ENCODE data around the gene RIOK2. TPM values are rescaled to one million over a fixed set of nuclear protein-coding genes. Genes with fewer than 3 reads are reported as not detected.
A peak's percentile ranks its signal among the peaks of the same experiment; 100 is the strongest.

RIOK2 gene
- 15.7 TPM for polyA plus RNA-seq (2013, experiment 1 of 2)
- 20.3 TPM for polyA plus RNA-seq (2013, experiment 2 of 2)

- peak within 1 kb of the TSS; percentile 85 for H3K9ac ChIP-seq (ENCODE audit: low read depth, low read length)
- H3K4me3 ChIP-seq (ENCODE audit: low read length), result peak within 1 kb of the TSS; percentile 91
- WGBS, result under 1% methylated on average over 41 of the region's 44 CpGs
Measured at GRCh38 chr5:97183100-97183929, at the start of gene RIOK2. Gene RIOK2, minus strand, starts transcription at chr5:97183247. Its CDS starts 56 bp downstream, at chr5:97183191.

DNA sequence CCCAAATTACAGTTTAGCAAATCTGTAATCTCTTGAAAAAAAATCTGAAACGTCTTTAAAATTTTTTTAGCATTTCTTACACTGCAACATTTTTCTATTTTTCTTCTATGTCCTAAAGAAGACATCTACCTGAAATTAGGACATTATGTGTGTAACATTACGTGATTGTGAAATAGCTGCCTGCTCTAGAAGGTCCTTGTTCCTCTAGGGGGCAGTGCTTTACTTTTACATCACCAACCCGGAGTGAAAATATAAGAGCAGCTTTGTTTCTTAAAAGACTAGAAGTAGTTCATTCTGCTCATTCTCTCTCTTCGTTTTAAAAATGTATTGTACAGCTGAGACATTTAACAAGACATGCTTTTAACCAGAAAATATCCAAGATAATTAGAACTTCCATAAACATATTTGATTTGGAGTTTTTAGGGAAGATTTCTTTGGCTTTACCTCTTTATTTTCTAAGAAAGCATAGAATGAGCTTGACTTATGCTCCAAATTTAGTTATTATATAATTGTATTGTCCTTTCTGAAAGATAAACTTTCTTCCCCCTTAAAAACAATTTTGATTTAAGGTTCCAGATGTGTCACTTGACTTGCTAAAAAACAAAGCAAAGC is 48.1 kb upstream of the RIOK2 start:
- H3K4me3 ChIP-seq (ENCODE audit: low read length), result no peak overlapping the region
- H3K9ac ChIP-seq (ENCODE audit: low read depth, low read length), result no peak overlapping the region
- no peak overlapping the region for H3K27ac ChIP-seq (ENCODE audit: low read depth, low read length)
- H3K27me3 ChIP-seq (ENCODE audit: insufficient read depth, low read length), result no peaks in the 10 kb centered on the region
- H3K9me3 ChIP-seq (ENCODE audit: insufficient read depth, low read depth, low read length), result no peaks in the 10 kb centered on the region
- no peaks in the 10 kb centered on the region for H3K4me1 ChIP-seq (ENCODE audit: insufficient read depth, low read length)
- no peaks in the 10 kb centered on the region for H3K36me3 ChIP-seq (ENCODE audit: insufficient read depth, low read length)
- 10% methylated on average over 2 of the region's 4 CpGs for WGBS

More at GRCh38 chr5:97183100-97183929, at the start of gene RIOK2:
- peaks cover 8% of the 10 kb centered on the region for H3K27me3 ChIP-seq (ENCODE audit: insufficient read depth, low read length)
- H3K4me1 ChIP-seq (ENCODE audit: insufficient read depth, low read length), result no peaks in the 10 kb centered on the region; the same call in 1 of the 2 replicates
- H3K27ac ChIP-seq (ENCODE audit: low read depth, low read length), result peak within 1 kb of the TSS; percentile 78
- H3K36me3 ChIP-seq (ENCODE audit: insufficient read depth, low read length), result peaks cover 18% of the 10 kb centered on the region
- H3K9me3 ChIP-seq (ENCODE audit: insufficient read depth, low read depth, low read length), result peaks cover 5% of the 10 kb centered on the region; the same call in 1 of the 2 replicates

DNA sequence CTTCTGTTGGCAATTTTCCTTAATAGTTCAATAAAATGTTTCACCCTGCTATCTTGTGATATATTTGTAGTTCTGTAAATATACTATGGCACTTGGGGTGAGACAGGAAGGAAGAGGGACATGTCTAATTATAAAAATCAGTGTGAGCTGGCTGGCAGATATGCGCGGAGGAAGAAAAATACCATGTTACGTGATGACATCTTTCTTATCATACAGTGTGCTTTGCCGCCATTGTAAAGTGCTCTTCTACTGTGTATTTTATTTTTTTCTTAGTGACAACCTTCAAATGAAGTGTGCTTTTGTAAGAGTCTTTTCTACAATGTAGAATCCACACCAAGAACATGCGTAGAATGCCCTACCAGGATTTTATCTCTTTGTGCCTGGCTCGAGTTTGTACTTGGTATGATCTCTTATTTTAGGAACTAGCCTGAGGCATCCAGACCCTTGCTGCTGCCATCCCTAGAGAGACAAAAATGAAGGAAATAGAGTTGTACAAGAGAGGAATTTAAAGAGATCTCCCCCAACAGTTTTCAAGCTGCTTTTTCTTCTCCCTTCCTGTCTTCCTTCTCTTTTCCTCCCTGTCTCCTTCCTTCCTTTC is 46.7 kb upstream of the RIOK2 start:
- Histone ChIP-seq H3K9ac (ENCODE audit: low read depth, low read length) (no peak overlapping the region), H3K4me3 (ENCODE audit: low read length) (no peak overlapping the region), H3K4me1 (ENCODE audit: insufficient read depth, low read length) (no peaks in the 10 kb centered on the region), H3K9me3 (ENCODE audit: insufficient read depth, low read depth, low read length) (no peaks in the 10 kb centered on the region), H3K27ac (ENCODE audit: low read depth, low read length) (no peak overlapping the region), H3K36me3 (ENCODE audit: insufficient read depth, low read length) (no peaks in the 10 kb centered on the region), H3K27me3 (ENCODE audit: insufficient read depth, low read length) (no peaks in the 10 kb centered on the region)
- WGBS, result 94% methylated on average over 6 of the region's 6 CpGs

DNA sequence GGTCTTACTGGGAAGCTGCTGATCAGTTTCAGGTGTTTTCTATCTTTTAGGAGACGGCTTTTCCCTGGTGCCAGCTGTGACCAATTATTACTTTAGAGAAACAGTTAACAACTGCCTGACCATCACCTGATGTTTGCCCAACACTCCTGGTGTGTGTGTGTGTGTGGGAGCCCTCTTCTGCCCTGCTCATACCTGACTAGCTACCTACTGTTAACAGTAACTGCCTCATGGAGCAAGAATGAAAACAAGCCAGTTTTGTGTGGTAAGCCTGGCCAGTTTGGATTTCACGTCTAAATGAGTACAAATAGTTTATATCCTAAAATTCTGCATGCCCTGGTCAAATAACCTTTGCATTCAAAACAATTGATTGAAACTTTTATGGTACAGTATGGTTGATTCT is 46.1 kb upstream of the RIOK2 start:
- Histone ChIP-seq H3K36me3 (ENCODE audit: insufficient read depth, low read length) (no peaks in the 10 kb centered on the region), H3K9ac (ENCODE audit: low read depth, low read length) (no peak overlapping the region), H3K4me1 (ENCODE audit: insufficient read depth, low read length) (no peaks in the 10 kb centered on the region), H3K4me3 (ENCODE audit: low read length) (no peak overlapping the region), H3K27ac (ENCODE audit: low read depth, low read length) (no peak overlapping the region), H3K27me3 (ENCODE audit: insufficient read depth, low read length) (no peaks in the 10 kb centered on the region), H3K9me3 (ENCODE audit: insufficient read depth, low read depth, low read length) (no peaks in the 10 kb centered on the region)
- 100% methylated on average over 2 of the region's 2 CpGs for WGBS

DNA sequence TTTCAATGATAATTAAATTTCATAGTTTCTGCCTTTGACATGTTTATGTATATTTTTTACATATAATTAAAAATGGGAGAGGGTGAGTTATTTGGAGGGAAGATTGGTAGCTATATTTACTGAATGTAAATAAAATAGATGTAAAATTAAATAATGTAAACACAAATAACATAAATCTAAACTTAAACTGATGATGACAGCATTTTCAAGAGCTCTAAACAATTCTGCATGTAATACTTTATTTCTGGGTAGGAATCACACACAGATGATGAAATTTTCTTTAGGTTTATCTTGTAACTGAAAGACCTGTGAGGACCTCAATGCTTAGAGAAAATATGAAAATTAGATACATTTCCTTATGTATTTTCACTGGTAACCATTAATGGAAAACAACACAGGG is 42.2 kb upstream of the RIOK2 start:
- Histone ChIP-seq H3K9ac (ENCODE audit: low read depth, low read length) (no peak overlapping the region), H3K4me1 (ENCODE audit: insufficient read depth, low read length) (no peaks in the 10 kb centered on the region), H3K9me3 (ENCODE audit: insufficient read depth, low read depth, low read length) (no peaks in the 10 kb centered on the region), H3K36me3 (ENCODE audit: insufficient read depth, low read length) (no peaks in the 10 kb centered on the region), H3K4me3 (ENCODE audit: low read length) (no peak overlapping the region), H3K27me3 (ENCODE audit: insufficient read depth, low read length) (no peaks in the 10 kb centered on the region), H3K27ac (ENCODE audit: low read depth, low read length) (no peak overlapping the region)

- no peaks in the 10 kb centered on the region for H3K4me1 ChIP-seq (ENCODE audit: insufficient read depth, low read length)
- H3K27ac ChIP-seq (ENCODE audit: low read depth, low read length), result no peak overlapping the region
- WGBS, result no CpG with 5 or more reads among the region's 1 CpG
- H3K27me3 ChIP-seq (ENCODE audit: insufficient read depth, low read length), result no peaks in the 10 kb centered on the region
- no peaks in the 10 kb centered on the region for H3K36me3 ChIP-seq (ENCODE audit: insufficient read depth, low read length)
- no peaks in the 10 kb centered on the region for H3K9me3 ChIP-seq (ENCODE audit: insufficient read depth, low read depth, low read length)
- no peak overlapping the region for H3K4me3 ChIP-seq (ENCODE audit: low read length)
- H3K9ac ChIP-seq (ENCODE audit: low read depth, low read length), result no peak overlapping the region
Measured at GRCh38 chr5:97224112-97224750, 41.2 kb upstream of the RIOK2 start.

DNA sequence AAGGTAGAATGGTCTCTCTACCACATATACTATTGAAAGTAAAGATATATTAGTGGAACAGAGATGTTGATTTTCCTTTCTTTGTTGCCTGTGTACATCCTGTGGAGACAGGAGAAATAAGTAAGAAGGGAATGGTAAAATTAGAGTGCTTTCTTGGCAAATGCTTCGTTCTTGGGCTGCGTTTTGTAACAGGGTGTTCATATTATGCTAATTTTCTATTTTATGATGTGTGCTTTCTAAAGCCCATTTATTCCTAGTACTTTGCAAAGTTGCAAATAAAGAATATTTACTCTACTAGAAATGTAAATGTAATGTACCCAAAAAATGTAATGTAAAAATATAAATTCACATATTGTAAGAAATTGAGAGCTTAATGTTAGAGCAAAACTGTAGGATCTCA is 40.5 kb upstream of the RIOK2 start:
- H3K9ac ChIP-seq (ENCODE audit: low read depth, low read length), result no peak overlapping the region
- no peaks in the 10 kb centered on the region for H3K36me3 ChIP-seq (ENCODE audit: insufficient read depth, low read length)
- H3K4me3 ChIP-seq (ENCODE audit: low read length), result no peak overlapping the region
- H3K9me3 ChIP-seq (ENCODE audit: insufficient read depth, low read depth, low read length), result no peaks in the 10 kb centered on the region
- no peaks in the 10 kb centered on the region for H3K27me3 ChIP-seq (ENCODE audit: insufficient read depth, low read length)
- WGBS, result 97% methylated on average over 2 of the region's 2 CpGs
- H3K27ac ChIP-seq (ENCODE audit: low read depth, low read length), result no peak overlapping the region
- no peaks in the 10 kb centered on the region for H3K4me1 ChIP-seq (ENCODE audit: insufficient read depth, low read length)

- H3K9ac ChIP-seq (ENCODE audit: low read depth, low read length), result no peak overlapping the region
Measured at GRCh38 chr5:97209343-97209742, 26.3 kb upstream of the RIOK2 start.

DNA sequence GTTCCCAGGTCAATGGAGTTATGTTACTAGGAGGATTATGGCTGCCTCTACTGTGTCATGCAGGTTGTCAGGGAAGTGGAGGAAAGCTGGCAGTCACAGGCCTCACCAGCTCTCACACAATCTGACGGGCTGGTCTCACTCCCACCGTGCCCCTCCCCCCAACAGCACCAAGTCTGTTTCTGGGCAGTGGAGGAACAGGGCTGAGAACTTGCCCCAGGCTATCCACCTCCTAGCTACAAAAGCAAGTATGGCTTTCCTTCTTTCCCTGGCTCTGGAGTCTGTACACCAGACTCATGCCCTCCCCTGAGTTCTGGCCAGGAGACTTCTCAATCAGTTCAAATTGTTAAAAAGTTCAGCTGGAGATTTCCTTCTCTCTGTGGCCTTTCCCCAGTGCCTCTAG is 25.7 kb upstream of the RIOK2 start:
- H3K36me3 ChIP-seq (ENCODE audit: insufficient read depth, low read length), result no peaks in the 10 kb centered on the region
- H3K9me3 ChIP-seq (ENCODE audit: insufficient read depth, low read depth, low read length), result no peaks in the 10 kb centered on the region
- no peaks in the 10 kb centered on the region for H3K27me3 ChIP-seq (ENCODE audit: insufficient read depth, low read length)
- H3K27ac ChIP-seq (ENCODE audit: low read depth, low read length), result no peak overlapping the region
- no peaks in the 10 kb centered on the region for H3K4me1 ChIP-seq (ENCODE audit: insufficient read depth, low read length)
- no peak overlapping the region for H3K4me3 ChIP-seq (ENCODE audit: low read length)
- 78% methylated on average over 2 of the region's 2 CpGs for WGBS
- H3K9ac ChIP-seq (ENCODE audit: low read depth, low read length), result no peak overlapping the region

More at GRCh38 chr5:97209343-97209742, 26.3 kb upstream of the RIOK2 start:
- no peak overlapping the region for H3K4me3 ChIP-seq (ENCODE audit: low read length)
- no peaks in the 10 kb centered on the region for H3K4me1 ChIP-seq (ENCODE audit: insufficient read depth, low read length)
- no peaks in the 10 kb centered on the region for H3K9me3 ChIP-seq (ENCODE audit: insufficient read depth, low read depth, low read length)
- H3K36me3 ChIP-seq (ENCODE audit: insufficient read depth, low read length), result no peaks in the 10 kb centered on the region
- 100% methylated on average over 1 of the region's 2 CpGs for WGBS
- no peaks in the 10 kb centered on the region for H3K27me3 ChIP-seq (ENCODE audit: insufficient read depth, low read length)
- no peak overlapping the region for H3K27ac ChIP-seq (ENCODE audit: low read depth, low read length)

GRCh38 chr5:97208184-97208713 is 25.2 kb upstream of the RIOK2 start:
- 94% methylated on average over 6 of the region's 6 CpGs for WGBS
- Histone ChIP-seq H3K9ac (ENCODE audit: low read depth, low read length) (no peak overlapping the region), H3K27ac (ENCODE audit: low read depth, low read length) (no peak overlapping the region)

DNA sequence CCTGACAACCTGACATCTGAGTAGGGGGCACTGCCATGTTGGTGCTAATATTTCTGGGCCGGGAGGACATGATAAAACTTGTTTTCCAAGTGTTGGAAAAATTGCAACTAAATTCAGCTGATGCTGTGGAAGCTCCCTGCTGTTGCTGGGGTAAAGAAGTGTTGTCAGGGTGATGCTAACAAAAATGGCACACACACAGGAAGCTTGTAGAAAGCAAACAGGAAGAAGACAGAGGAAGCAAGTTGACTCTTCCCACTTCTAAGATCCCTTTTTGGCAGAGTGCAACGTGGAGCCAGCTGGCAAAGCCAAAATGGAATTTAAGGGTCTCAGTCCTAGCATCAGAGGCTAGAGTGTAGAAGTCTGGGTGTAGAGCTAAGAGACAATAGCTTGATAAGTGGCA is 11.3 kb upstream of the RIOK2 start:
- H3K9ac ChIP-seq (ENCODE audit: low read depth, low read length), result no peak overlapping the region
- H3K9me3 ChIP-seq (ENCODE audit: insufficient read depth, low read depth, low read length), result no peaks in the 10 kb centered on the region
- no peaks in the 10 kb centered on the region for H3K27me3 ChIP-seq (ENCODE audit: insufficient read depth, low read length)
- H3K4me1 ChIP-seq (ENCODE audit: insufficient read depth, low read length), result peaks cover 3% of the 10 kb centered on the region; the same call in 1 of the 2 replicates
- H3K4me3 ChIP-seq (ENCODE audit: low read length), result no peak overlapping the region
- H3K27ac ChIP-seq (ENCODE audit: low read depth, low read length), result no peak overlapping the region
- 40% methylated on average over 2 of the region's 2 CpGs for WGBS
- H3K36me3 ChIP-seq (ENCODE audit: insufficient read depth, low read length), result no peaks in the 10 kb centered on the region

More at GRCh38 chr5:97208184-97208713, 25.2 kb upstream of the RIOK2 start:
- Histone ChIP-seq H3K4me3 (ENCODE audit: low read length) (no peak overlapping the region), H3K27me3 (ENCODE audit: insufficient read depth, low read length) (no peaks in the 10 kb centered on the region), H3K36me3 (ENCODE audit: insufficient read depth, low read length) (no peaks in the 10 kb centered on the region), H3K9me3 (ENCODE audit: insufficient read depth, low read depth, low read length) (no peaks in the 10 kb centered on the region), H3K4me1 (ENCODE audit: insufficient read depth, low read length) (no peaks in the 10 kb centered on the region)

Measured in HUES64 (cell line).